ENCODE results near the gene HDAC4.

- TF ChIP-seq CTCF (IDR thresholded peaks at IDR 0.05) (no peak), POLR2A (IDR thresholded peaks at IDR 0.05) (no peak)
These were observed 378.2 kb downstream of the HDAC4 start for GRCh38 chr2:239022437-239023260.

Data from testis (tissue), 2 donors.